OCI-LY3 (cell line): ENCODE measurements around the gene GAS2L1.

Experiments
- H2AFZ ChIP-seq: fragments of 200-600, 300-600 bp; shearing (Covaris generic); 2 replicates; pipeline ENCODE4 v1.6.0; 2014; ENCODE audit warnings: antibody characterized with exemption, low read depth, low read length
- H3K27ac ChIP-seq: fragments of 200-600, 300-600 bp; sonication (generic); 2 replicates; pipeline ENCODE4 v1.5.1; 2014; ENCODE audit warnings: mild to moderate bottlenecking, low read length, moderate library complexity, mixed read lengths
- H3K27me3 ChIP-seq: fragments of 200-600, 300-600 bp; sonication (generic); 2 replicates; pipeline ENCODE4 v1.6.1; 2014; ENCODE audit warnings: low read depth, low read length, mixed read lengths
- H3K36me3 ChIP-seq: fragments of 200-600, 300-600 bp; sonication (generic); replicated peaks from 2 replicates; pipeline ENCODE3; 2014; ENCODE audit warnings: low read depth, low read length, mixed read lengths
- H3K4me1 ChIP-seq: fragments of 300-600, 200-600 bp; sonication (generic); 2 replicates; pipeline ENCODE4 v1.6.1; 2014; ENCODE audit warnings: low read length, mixed read lengths
- H3K4me2 ChIP-seq: fragments of 200-600, 300-600 bp; sonication (generic); 2 replicates; pipeline ENCODE4 v1.6.1; 2014; ENCODE audit warnings: low read length, mixed read lengths
- H3K4me3 ChIP-seq: fragments of 300-600, 200-600 bp; sonication (generic); 2 replicates; pipeline ENCODE4 v1.5.1; 2014; ENCODE audit warnings: antibody characterized with exemption, mild to moderate bottlenecking, low read length, moderate library complexity
- H3K79me2 ChIP-seq: fragments of 300-600, 200-600 bp; shearing (Covaris generic); 2 replicates; pipeline ENCODE4 v1.6.1; 2014; ENCODE audit warnings: mild to moderate bottlenecking, low read length, mixed read lengths
- H3K9ac ChIP-seq: fragments of 300-600, 200-600 bp; shearing (Covaris generic); 2 replicates; pipeline ENCODE4 v1.6.0; 2014; ENCODE audit warnings: mild to moderate bottlenecking, low read length, moderate library complexity
- H3K9me3 ChIP-seq: fragments of 200-600, 300-600 bp; shearing (Covaris generic); 2 replicates; pipeline ENCODE4 v1.6.1; 2014; ENCODE audit warnings: low read length, mixed read lengths; ENCODE audit not compliant: insufficient read depth
- H4K20me1 ChIP-seq: fragments of 200-600, 300-600 bp; sonication (generic); 2 replicates; pipeline ENCODE4 v1.6.1; 2016; ENCODE audit warnings: low read length, mixed read lengths; ENCODE audit not compliant: insufficient read depth
- CTCF ChIP-seq: fragments of 200-600, 300-600 bp; sonication (generic); IDR thresholded peaks from 2 replicates; pipeline ENCODE4 v1.5.1; 2014; ENCODE audit warnings: antibody characterized with exemption, low read length, low read depth
- EZH2phosphoT487 ChIP-seq: fragments of 200-600 bp; shearing (Covaris generic); IDR thresholded peaks from 2 replicates; pipeline ENCODE4 v1.6.1; 2018; ENCODE audit warnings: antibody characterized with exemption, mixed run types, low read depth

Gene GAS2L1

GRCh38 chr22:29265929-29266328, 40.5 kb upstream of the GAS2L1 start:
- H3K27me3 ChIP-seq = no peaks in the 10 kb centered on the region
- no peaks in the 10 kb centered on the region for H3K9me3 ChIP-seq
- peaks cover 24% of the 10 kb centered on the region for H3K4me1 ChIP-seq
- peaks cover 58% of the 10 kb centered on the region for H3K79me2 ChIP-seq
- H3K36me3 ChIP-seq = peaks cover 43% of the 10 kb centered on the region
- H4K20me1 ChIP-seq = peaks cover 21% of the 10 kb centered on the region
- H3K4me2 ChIP-seq = peak overlapping the region; percentile 96
- peak overlapping the region; percentile 81; the same call in 1 of the 2 replicates for H3K4me3 ChIP-seq
- no peak for TF ChIP-seq CTCF
- no peak for TF ChIP-seq EZH2phosphoT487
- no peak overlapping the region for H2AFZ ChIP-seq
- H3K27ac ChIP-seq = no peak overlapping the region
- H3K9ac ChIP-seq = no peak overlapping the region

GRCh38 chr22:29266564-29267461, 39.6 kb upstream of the GAS2L1 start:
- Histone ChIP-seq H3K36me3 (peaks cover 52% of the 10 kb centered on the region), H3K27ac (peak overlapping the region; percentile 87), H3K4me3 (peak overlapping the region; percentile 81), H3K9ac (peak overlapping the region; percentile 99), H3K9me3 (no peaks in the 10 kb centered on the region), H2AFZ (no peak overlapping the region), H3K4me2 (peak overlapping the region; percentile 96), H4K20me1 (peaks cover 30% of the 10 kb centered on the region), H3K79me2 (peaks cover 66% of the 10 kb centered on the region), H3K4me1 (peaks cover 31% of the 10 kb centered on the region), H3K27me3 (no peaks in the 10 kb centered on the region)
- no peak for TF ChIP-seq CTCF

- Histone ChIP-seq H3K9ac (peak overlapping the region; percentile 99), H3K79me2 (peaks cover 73% of the 10 kb centered on the region), H3K27me3 (no peaks in the 10 kb centered on the region), H4K20me1 (peaks cover 37% of the 10 kb centered on the region), H2AFZ (0 out of 2 replicates have a peak overlapping the region, but pooled peaks have one; percentile 19), H3K4me1 (peaks cover 31% of the 10 kb centered on the region), H3K27ac (peak overlapping the region; percentile 87), H3K4me2 (peak overlapping the region; percentile 96), H3K36me3 (peaks cover 59% of the 10 kb centered on the region), H3K4me3 (peak overlapping the region; percentile 81), H3K9me3 (no peaks in the 10 kb centered on the region)
- TF ChIP-seq CTCF (no peak), EZH2phosphoT487 (no peak)
Observed at GRCh38 chr22:29267462-29267857, 39.0 kb upstream of the GAS2L1 start.

GRCh38 chr22:29267858-29268510, 38.5 kb upstream of the GAS2L1 start, which contains the start of the genes EWSR1 and RHBDD3:
EWSR1 (plus strand) TSS chr22:29268268; CDS start chr22:29268337, 69 bp downstream.
RHBDD3 (minus strand) TSS chr22:29267981; CDS start chr22:29265626, 2,355 bp downstream.
- Histone ChIP-seq H3K79me2 (peaks cover 78% of the 10 kb centered on the region), H3K4me3 (peak within 1 kb of the TSS; percentile 81), H3K27ac (peak within 1 kb of the TSS; percentile 87), H3K9me3 (no peaks in the 10 kb centered on the region), H3K4me2 (peak within 1 kb of the TSS; percentile 96), H3K27me3 (no peaks in the 10 kb centered on the region), H4K20me1 (peaks cover 42% of the 10 kb centered on the region), H3K4me1 (peaks cover 31% of the 10 kb centered on the region), H3K9ac (peak within 1 kb of the TSS; percentile 99), H2AFZ (peak within 1 kb of the TSS; percentile 98), H3K36me3 (peaks cover 64% of the 10 kb centered on the region)
- TF ChIP-seq CTCF = no peak
- TF ChIP-seq EZH2phosphoT487 = no peak
